Neural cell (in vitro differentiated cells): ENCODE results near the gene PREP.

Experiments used
- POLR2AphosphoS5 ChIP-seq: IDR thresholded peaks from 2 replicates; pipeline ENCODE4 v1.6.1; 2012
- TF ChIP-seq, protein P1 (sequence below): fragments of 450-650 bp; IDR thresholded peaks from 2 replicates; pipeline ENCODE4 v1.5.1; 2014; ENCODE audit warnings: antibody characterized with exemption, mild to moderate bottlenecking, moderate library complexity; ENCODE audit not compliant: poor library complexity, severe bottlenecking

GRCh38 chr6:105374010-105374420 lies 28.9 kb downstream of the PREP start:
- no peak for TF ChIP-seq POLR2AphosphoS5
- TF ChIP-seq, protein P1, sequence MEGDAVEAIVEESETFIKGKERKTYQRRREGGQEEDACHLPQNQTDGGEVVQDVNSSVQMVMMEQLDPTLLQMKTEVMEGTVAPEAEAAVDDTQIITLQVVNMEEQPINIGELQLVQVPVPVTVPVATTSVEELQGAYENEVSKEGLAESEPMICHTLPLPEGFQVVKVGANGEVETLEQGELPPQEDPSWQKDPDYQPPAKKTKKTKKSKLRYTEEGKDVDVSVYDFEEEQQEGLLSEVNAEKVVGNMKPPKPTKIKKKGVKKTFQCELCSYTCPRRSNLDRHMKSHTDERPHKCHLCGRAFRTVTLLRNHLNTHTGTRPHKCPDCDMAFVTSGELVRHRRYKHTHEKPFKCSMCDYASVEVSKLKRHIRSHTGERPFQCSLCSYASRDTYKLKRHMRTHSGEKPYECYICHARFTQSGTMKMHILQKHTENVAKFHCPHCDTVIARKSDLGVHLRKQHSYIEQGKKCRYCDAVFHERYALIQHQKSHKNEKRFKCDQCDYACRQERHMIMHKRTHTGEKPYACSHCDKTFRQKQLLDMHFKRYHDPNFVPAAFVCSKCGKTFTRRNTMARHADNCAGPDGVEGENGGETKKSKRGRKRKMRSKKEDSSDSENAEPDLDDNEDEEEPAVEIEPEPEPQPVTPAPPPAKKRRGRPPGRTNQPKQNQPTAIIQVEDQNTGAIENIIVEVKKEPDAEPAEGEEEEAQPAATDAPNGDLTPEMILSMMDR: no peak
